K562 (cell line): Measurements from ENCODE around the gene PPIL1. TPM values are rescaled to one million over a fixed set of nuclear protein-coding genes. Genes with fewer than 3 reads are reported as not detected.

Experiments
- ATAC-seq: fragments of 200-7000 bp; cut with Tn5 transposase; 3 replicates; pipeline ENCODE4 v1.9.1; 2020; ENCODE audit warnings: moderate library complexity
- BruUV-seq: library from RNA; stranded (reverse); fragments of 400-500 nt; replicated peaks from 2 replicates; lab custom pipeline; 2021; lab: Mats Ljungman, UMichigan
- CTCF ChIA-PET: fragments of 300-600 bp; formaldehyde crosslinking; extraction: SDS; loops from one replicate; lab custom pipeline; 2021; ENCODE audit warnings: low intra/inter-chr PET ratio; lab: Yijun Ruan, JAX
- POLR2A ChIA-PET: fragments of 300-600, 350-650 bp; sonication (Branson Sonifier 250); formaldehyde crosslinking; extraction: SDS; loops from one replicate; lab custom pipeline; 2021; ENCODE audit warnings: antibody characterized with exemption, inconsistent platforms; lab: Yijun Ruan, JAX
- DNase-seq, 4 experiments: peaks; one replicate each; pipeline versions ENCODE4 v3.0.0 to v3.0.0-alpha.2; 2011 to 2018; ENCODE audit warnings: low spot score in 3 of 4, mixed read lengths in 3 of 4; ENCODE audit errors: extremely low read depth in 1 of 4
- FAIRE-seq: peaks from 2 replicates; lab custom pipeline; 2011; peaks lifted over from hg19 to GRCh38; lab: Jason Lieb, UNC
- H2AFZ ChIP-seq: 2 replicates; pipeline ENCODE4 v1.6.0; 2011; ENCODE audit warnings: low read depth, low read length, control low read depth, inconsistent platforms
- H3K27ac ChIP-seq: fragments of 200-600 bp; 3 replicates; pipeline ENCODE4 v1.8.0; 2011; ENCODE audit warnings: low read depth, mild to moderate bottlenecking, control low read depth, inconsistent platforms, low read length, moderate library complexity, mixed read lengths; ENCODE audit errors: extremely low read depth
- H3K27me3 ChIP-seq, 2 experiments: fragments of 300-600 bp in 1 of 2; 2 replicates in 1 of 2; 3 replicates in 1 of 2; pipeline versions ENCODE4 v1.6.0 to v1.8.0; 2011; ENCODE audit warnings: inconsistent platforms in 2 of 2, low read length in 2 of 2, mild to moderate bottlenecking in 1 of 2, mixed read lengths in 1 of 2, moderate library complexity in 1 of 2; ENCODE audit not compliant: control insufficient read depth in 2 of 2, insufficient read depth in 2 of 2
- H3K36me3 ChIP-seq: fragments of 300-600 bp; 3 replicates; pipeline ENCODE4 v1.8.0; 2011; ENCODE audit warnings: mild to moderate bottlenecking, low read length, inconsistent platforms; ENCODE audit not compliant: control insufficient read depth, insufficient read depth
- H3K4me1 ChIP-seq, 2 experiments: fragments of 200-600 bp in 1 of 2; replicated peaks in 1 of 2; 2 replicates in 1 of 2; 3 replicates in 1 of 2; pipeline versions ENCODE4 v1.5.1 to v1.8.0; 2011; ENCODE audit warnings: inconsistent platforms in 2 of 2, low read length in 2 of 2, mild to moderate bottlenecking in 1 of 2, mixed read lengths in 1 of 2, moderate library complexity in 1 of 2; ENCODE audit not compliant: control insufficient read depth in 2 of 2, insufficient read depth in 2 of 2
- H3K4me2 ChIP-seq: 2 replicates; pipeline ENCODE4 v1.6.1; 2011; ENCODE audit warnings: low read length, control low read depth, inconsistent platforms, mixed read lengths; ENCODE audit not compliant: insufficient read depth
- H3K4me3 ChIP-seq: fragments of 200-600 bp; sonication (generic), shearing (Covaris generic); 2 replicates; pipeline ENCODE4 v1.5.1; 2016; ENCODE audit warnings: control low read depth, inconsistent platforms
- H3K79me2 ChIP-seq: fragments of 200-600 bp; 3 replicates; pipeline ENCODE4 v1.8.0; 2011; ENCODE audit warnings: low read length, inconsistent platforms; ENCODE audit not compliant: control insufficient read depth, insufficient read depth
- H3K9ac ChIP-seq, 2 experiments: 2 replicates each; pipeline versions ENCODE4 v1.6.0 to v1.6.1; 2011; ENCODE audit warnings: low read depth in 2 of 2, low read length in 2 of 2, control low read depth in 1 of 2, inconsistent platforms in 1 of 2, mild to moderate bottlenecking in 1 of 2, mixed read lengths in 1 of 2; ENCODE audit not compliant: insufficient read depth in 1 of 2
- H3K9me1 ChIP-seq: one replicate; pipeline ENCODE4 v1.6.0; 2011; ENCODE audit warnings: inconsistent platforms, mild to moderate bottlenecking, low read length, moderate library complexity; ENCODE audit not compliant: control insufficient read depth, insufficient read depth
- H3K9me3 ChIP-seq: replicated peaks from 2 replicates; pipeline ENCODE4 v1.5.1; 2011; ENCODE audit warnings: low read depth, low read length, inconsistent platforms; ENCODE audit not compliant: control insufficient read depth, insufficient read depth
- H4K20me1 ChIP-seq: replicated peaks from 2 replicates; pipeline ENCODE4 v1.6.1; 2011; ENCODE audit warnings: low read length, inconsistent platforms, mixed read lengths; ENCODE audit not compliant: control insufficient read depth, insufficient read depth
- CEBPB ChIP-seq: fragments of 450-650 bp; IDR thresholded peaks from 2 replicates; pipeline ENCODE4 v1.6.1; 2016; ENCODE audit warnings: missing genetic modification characterization, missing compliant biosample characterization
- CXXC5 ChIP-seq: fragments of 250-450 bp; sonication (Bioruptor Pico); IDR thresholded peaks from 2 replicates; pipeline ENCODE4 v1.8.0; 2022; ENCODE audit warnings: inconsistent platforms, mild to moderate bottlenecking, moderate library complexity
- FOXM1 ChIP-seq, 2 experiments: fragments of 450-650 bp in 1 of 2; sonication (generic) in 1 of 2; formaldehyde crosslinking in 1 of 2; IDR thresholded peaks; 2 replicates each; pipeline versions ENCODE4 v1.6.1 to v1.9.0; 2017 to 2022; ENCODE audit warnings: low read depth in 2 of 2, mild to moderate bottlenecking in 2 of 2, missing genetic modification reagents in 1 of 2, moderate library complexity in 1 of 2
- GATAD2A ChIP-seq: fragments of 450-650 bp; IDR thresholded peaks from 2 replicates; pipeline ENCODE4 v1.6.1; 2017
- HMG20B ChIP-seq: fragments of 250-450 bp; sonication (Bioruptor Pico); IDR thresholded peaks from 2 replicates; pipeline ENCODE4 v1.5.0; 2021; ENCODE audit warnings: mild to moderate bottlenecking
- HNRNPH1 ChIP-seq: fragments of 200-400 bp; formaldehyde crosslinking; optimal IDR thresholded peaks from 2 replicates; pipeline ENCODE3; 2017; ENCODE audit warnings: low read depth, mild to moderate bottlenecking, low read length, moderate library complexity
- IRF9 ChIP-seq: fragments of 450-650 bp; IDR thresholded peaks from 2 replicates; pipeline ENCODE4 v1.6.1; 2016; ENCODE audit warnings: missing biosample characterization, missing genetic modification characterization
- LARP7 ChIP-seq: fragments of 450-650 bp; IDR thresholded peaks from 2 replicates; pipeline ENCODE4 v1.6.1; 2016
- LCOR ChIP-seq: sonication (generic); formaldehyde crosslinking; IDR thresholded peaks from 2 replicates; pipeline ENCODE4 v1.8.0; 2022; ENCODE audit warnings: mild to moderate bottlenecking, missing genetic modification reagents
- NR2F6 ChIP-seq: fragments of 450-650 bp; formaldehyde crosslinking; IDR thresholded peaks from 2 replicates; pipeline ENCODE4 v1.4.0; 2020; ENCODE audit warnings: mild to moderate bottlenecking
- NR3C1 ChIP-seq: sonication (generic); formaldehyde crosslinking; IDR thresholded peaks from 2 replicates; pipeline ENCODE4 v1.8.1; 2022; ENCODE audit warnings: missing genetic modification reagents
- PHTF2 ChIP-seq: fragments of 250-450 bp; sonication (Bioruptor Pico); IDR thresholded peaks from 2 replicates; pipeline ENCODE4 v1.5.0; 2021; ENCODE audit warnings: mild to moderate bottlenecking
- RFX5 ChIP-seq: IDR thresholded peaks from 2 replicates; pipeline ENCODE4 v1.6.1; 2011; ENCODE audit warnings: low read depth, mild to moderate bottlenecking, improper control_type of control experiment, low read length
- TOE1 ChIP-seq, 2 experiments: fragments of 450-650 bp in 1 of 2; sonication (generic) in 1 of 2; formaldehyde crosslinking in 1 of 2; IDR thresholded peaks; 2 replicates each; pipeline versions ENCODE4 v1.7.1 to v1.8.0; 2016 to 2022; ENCODE audit warnings: borderline replicate concordance in 2 of 2, mild to moderate bottlenecking in 2 of 2, antibody characterized with exemption in 1 of 2, inconsistent platforms in 1 of 2, low read depth in 1 of 2, missing genetic modification reagents in 1 of 2, moderate library complexity in 1 of 2
- ZBTB17 ChIP-seq: fragments of 450-650 bp; formaldehyde crosslinking; IDR thresholded peaks from 2 replicates; pipeline ENCODE4 v1.4.0; 2020; ENCODE audit warnings: mild to moderate bottlenecking
- ZFX ChIP-seq: sonication (generic); formaldehyde crosslinking; IDR thresholded peaks from 2 replicates; pipeline ENCODE4 v1.8.0; 2022; ENCODE audit warnings: mild to moderate bottlenecking, missing genetic modification reagents, moderate library complexity
- ZNF239 ChIP-seq: fragments of 250-450 bp; sonication (Bioruptor Pico); IDR thresholded peaks from 2 replicates; pipeline ENCODE4 v1.4.0; 2020; ENCODE audit warnings: mild to moderate bottlenecking
- ZNF263 ChIP-seq: sonication (generic); formaldehyde crosslinking; IDR thresholded peaks from 2 replicates; pipeline ENCODE4 v1.8.0; 2022; ENCODE audit warnings: mild to moderate bottlenecking, missing genetic modification reagents, borderline replicate concordance
- ZNF512 ChIP-seq: IDR thresholded peaks from 2 replicates; pipeline ENCODE4 v1.6.1; 2016; ENCODE audit warnings: missing genetic modification characterization, missing compliant biosample characterization
- WGBS: fragments of 100-300 bp; shearing (Covaris generic); methylation state at CpG from one replicate; pipeline ENCODE4 v1.1.6; 2016; ENCODE audit warnings: low coverage, mixed read lengths; ENCODE audit not compliant: insufficient coverage; ENCODE audit errors: missing lambda C conversion rate; 5-methylcytosine and 5-hydroxymethylcytosine counted together
- in situ Hi-C: fragments of 300-500 bp; cut with MboI; formaldehyde crosslinking; loops from 4 replicates; pipeline ENCODE4 v1.15.0; 2018; ENCODE audit warnings: inconsistent platforms, mixed read lengths
- intact Hi-C: fragments of 100-400 bp; cut with micrococcal nuclease; formaldehyde crosslinking; loops from 2 replicates; pipeline ENCODE4 v1.14.2; 2022
- polyA plus RNA-seq, 8 experiments: library from polyadenylated mRNA; depleted of rRNA in 4 of 8; stranded (reverse) in 5 of 8; unstranded in 3 of 8; fragments of >200 nt; fragmentation: Nextera tagmentation in 2 of 8; fragmentation: Illumina TruSeq in 1 of 8; extraction: Ambion mirVana in 2 of 8; extraction: Trizol in 1 of 8; gene quantifications; 2 replicates each; pipeline versions ENCODE4 v1.2.1 to v1.2.3, GENCODE V29; 2011 to 2014; ENCODE audit warnings: inconsistent platforms in 1 of 8, missing spikeins in 1 of 8
- total RNA-seq, 7 experiments: library from RNA; depleted of rRNA in 6 of 7; stranded (reverse); fragments of >200 nt in 6 of 7; fragmentation: Illumina TruSeq in 2 of 7; extraction: Trizol in 2 of 7; gene quantifications; 2 replicates each; pipeline versions ENCODE4 v1.2.1 to v1.2.3, GENCODE V29; 2011 to 2021; ENCODE audit warnings: low replicate concordance in 1 of 7
- TF ChIP-seq, protein P1 (sequence below), 2 experiments: IDR thresholded peaks; 2 replicates each; pipeline ENCODE4 v1.6.1; 2011; ENCODE audit warnings: borderline replicate concordance in 1 of 2, control low read depth in 1 of 2, low read depth in 1 of 2, low read length in 1 of 2, mild to moderate bottlenecking in 1 of 2, mixed read lengths in 1 of 2, moderate library complexity in 1 of 2; ENCODE audit not compliant: insufficient read depth in 1 of 2, insufficient read length in 1 of 2, poor library complexity in 1 of 2, severe bottlenecking in 1 of 2; ENCODE audit errors: extremely low read depth in 1 of 2

PPIL1 gene
- total and polyA plus RNA-seq, 9 of the 15 experiments (the other 6 are each of a cell fraction or from before 2014, with no cell fraction given), result 65.8 to 205 (median 130) TPM

GRCh38 chr6:36837686-36838085 lies 36.9 kb downstream of the PPIL1 start:
- H3K9me1 ChIP-seq, result no peaks in the 10 kb centered on the region
- in situ Hi-C loops, result no loop called here
- H3K27ac ChIP-seq, result no peak overlapping the region
- 24% methylated on average over 6 of the region's 6 CpGs for WGBS
- no peaks in the 10 kb centered on the region; the same call in 1 of the 2 replicates for H3K9me3 ChIP-seq
- CTCF ChIA-PET, result no interaction called here
- no peak overlapping the region for H3K4me2 ChIP-seq
- no peak overlapping the region for H3K9ac ChIP-seq
- no peaks in the 10 kb centered on the region for H3K36me3 ChIP-seq
- DNase-seq, result no peak
- intact Hi-C loops, result no loop called here
- H3K27me3 ChIP-seq, result peaks cover 6 to 9% of the 10 kb centered on the region in 2 experiments; a peak in 3 of 5 replicates
- no peak for ATAC-seq
- no peak for TF ChIP-seq HMG20B
- TF ChIP-seq ZBTB17 (CRISPR knock-in tag), result no peak
- no peak for TF ChIP-seq LARP7
- no peak for TF ChIP-seq CXXC5
- no peak for TF ChIP-seq HNRNPH1
- no peak for TF ChIP-seq IRF9 (tag)
- TF ChIP-seq FOXM1 (IDR thresholded peaks at IDR 0.05; ENCODE audit: low read depth), result no peak
- no peak for TF ChIP-seq FOXM1 (CRISPR knock-in tag; IDR thresholded peaks at IDR 0.05; ENCODE audit: low read depth)
- TF ChIP-seq LCOR (CRISPR knock-in tag), result no peak
- TF ChIP-seq RFX5, result no peak
- TF ChIP-seq ZFX, result no peak
- no peak for TF ChIP-seq ZNF239 (CRISPR knock-in tag)
- TF ChIP-seq, protein P1, sequence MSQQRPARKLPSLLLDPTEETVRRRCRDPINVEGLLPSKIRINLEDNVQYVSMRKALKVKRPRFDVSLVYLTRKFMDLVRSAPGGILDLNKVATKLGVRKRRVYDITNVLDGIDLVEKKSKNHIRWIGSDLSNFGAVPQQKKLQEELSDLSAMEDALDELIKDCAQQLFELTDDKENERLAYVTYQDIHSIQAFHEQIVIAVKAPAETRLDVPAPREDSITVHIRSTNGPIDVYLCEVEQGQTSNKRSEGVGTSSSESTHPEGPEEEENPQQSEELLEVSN (IDR thresholded peaks at IDR 0.05; ENCODE audit: borderline replicate concordance in 1 of 2, extremely low read depth in 1 of 2, insufficient read depth in 1 of 2, insufficient read length in 1 of 2, low read depth in 1 of 2, low read length in 1 of 2, poor library complexity in 1 of 2, severe bottlenecking in 1 of 2), result no peak
- TF ChIP-seq PHTF2 (CRISPR knock-in tag), result no peak
- TF ChIP-seq TOE1 (IDR thresholded peaks at IDR 0.05; ENCODE audit: borderline replicate concordance), result no peak
- TF ChIP-seq TOE1 (CRISPR knock-in tag; IDR thresholded peaks at IDR 0.05; ENCODE audit: borderline replicate concordance, low read depth), result no peak
- TF ChIP-seq GATAD2A, result no peak
- no peak for TF ChIP-seq ZNF263
- TF ChIP-seq NR2F6 (CRISPR knock-in tag), result no peak
- TF ChIP-seq NR3C1 (CRISPR knock-in tag), result no peak
- TF ChIP-seq ZNF512 (tag), result no peak
- TF ChIP-seq CEBPB (tag), result no peak
- no peak overlapping the region for H3K4me3 ChIP-seq
- H2AFZ ChIP-seq, result no peak overlapping the region
- no peaks in the 10 kb centered on the region for H3K79me2 ChIP-seq
- POLR2A ChIA-PET, result interaction anchor here (0.5 to 3.8 kb wide), 4 partner anchors 10 to 245 kb away, joined by 4 to 23 read pairs (median 7); no protein-coding TSS in a partner anchor
- no peak for FAIRE-seq
- BruUV-seq, result no TSS peak
- no peaks in the 10 kb centered on the region for H4K20me1 ChIP-seq
- peaks cover 14 to 34% of the 10 kb centered on the region in 2 experiments for H3K4me1 ChIP-seq
